Keratinocyte (primary cell): ENCODE results near the gene SEMA3E. TPM values are rescaled to one million over a fixed set of nuclear protein-coding genes. Genes with fewer than 3 reads are reported as not detected.

Experiments used
- DNase-seq: peaks from one replicate; pipeline ENCODE4 v3.0.0-alpha.2; 2011; ENCODE audit warnings: low read depth, missing footprints, low spot score
- FAIRE-seq: peaks from 2 replicates; lab custom pipeline; 2011; peaks lifted over from hg19 to GRCh38; lab: Jason Lieb, UNC
- H2AFZ ChIP-seq: 2 replicates; pipeline ENCODE4 v1.6.0; 2012; ENCODE audit warnings: low read length, control low read depth, inconsistent platforms; ENCODE audit not compliant: control insufficient read depth
- H3K27ac ChIP-seq: 2 replicates; pipeline ENCODE4 v1.5.1; 2011; ENCODE audit warnings: low read length; ENCODE audit not compliant: control insufficient read depth, insufficient read depth
- H3K27me3 ChIP-seq: 3 replicates; pipeline ENCODE4 v1.6.0; 2011; ENCODE audit warnings: low read length; ENCODE audit not compliant: control insufficient read depth, insufficient read depth; ENCODE audit errors: extremely low read depth
- H3K36me3 ChIP-seq, 2 experiments: 2 replicates in 1 of 2; 3 replicates in 1 of 2; pipeline ENCODE4 v1.5.1; 2011; ENCODE audit warnings: low read length in 2 of 2, mild to moderate bottlenecking in 1 of 2; ENCODE audit not compliant: control insufficient read depth in 2 of 2, insufficient read depth in 2 of 2; ENCODE audit errors: extremely low read depth in 1 of 2
- H3K4me1 ChIP-seq: 3 replicates; pipeline ENCODE4 v1.5.1; 2011; ENCODE audit warnings: low read length; ENCODE audit not compliant: control insufficient read depth, insufficient read depth; ENCODE audit errors: extremely low read depth
- H3K4me2 ChIP-seq: 3 replicates; pipeline ENCODE4 v1.6.0; 2011; ENCODE audit warnings: low read depth, low read length; ENCODE audit not compliant: control insufficient read depth, insufficient read depth; ENCODE audit errors: extremely low read depth
- H3K4me3 ChIP-seq, 3 experiments: fragments of 200-600 bp in 1 of 3; sonication (generic) in 1 of 3; 2 replicates in 2 of 3; 3 replicates in 1 of 3; pipeline ENCODE4 v1.5.1; 2011 to 2016; ENCODE audit warnings: low read length in 3 of 3, mild to moderate bottlenecking in 3 of 3, control low read depth in 2 of 3, inconsistent platforms in 1 of 3, low read depth in 1 of 3, mixed read lengths in 1 of 3, mixed run types in 1 of 3, moderate library complexity in 1 of 3; ENCODE audit not compliant: control insufficient read depth in 2 of 3, insufficient read depth in 2 of 3; ENCODE audit errors: extremely low read depth in 1 of 3
- H3K79me2 ChIP-seq: 2 replicates; pipeline ENCODE4 v1.6.0; 2012; ENCODE audit warnings: low read length; ENCODE audit not compliant: control insufficient read depth, insufficient read depth
- H3K9ac ChIP-seq: 3 replicates; pipeline ENCODE4 v1.6.0; 2011; ENCODE audit warnings: low read length; ENCODE audit not compliant: control insufficient read depth, insufficient read depth; ENCODE audit errors: extremely low read depth
- H3K9me1 ChIP-seq: 3 replicates; pipeline ENCODE4 v1.6.0; 2011; ENCODE audit warnings: low read length; ENCODE audit not compliant: control insufficient read depth, insufficient read depth; ENCODE audit errors: extremely low read depth
- H3K9me3 ChIP-seq: 2 replicates; pipeline ENCODE4 v1.5.1; 2012; ENCODE audit warnings: low read depth, low read length; ENCODE audit not compliant: control insufficient read depth
- H4K20me1 ChIP-seq: 3 replicates; pipeline ENCODE4 v1.6.0; 2011; ENCODE audit warnings: low read length; ENCODE audit not compliant: control insufficient read depth, insufficient read depth; ENCODE audit errors: extremely low read depth
- CTCF ChIP-seq, 3 experiments: IDR thresholded peaks in 1 of 3; conservative IDR thresholded peaks in 1 of 3; optimal IDR thresholded peaks in 1 of 3; 2 replicates in 2 of 3; 3 replicates in 1 of 3; pipeline versions ENCODE3 to v1.5.1; 2011; ENCODE audit warnings: low read length in 3 of 3, mild to moderate bottlenecking in 3 of 3, moderate library complexity in 2 of 3, control low read depth in 1 of 3, inconsistent platforms in 1 of 3; ENCODE audit not compliant: insufficient read depth in 2 of 3; ENCODE audit errors: extremely low read depth in 1 of 3
- EZH2 ChIP-seq: IDR thresholded peaks from one replicate; pipeline ENCODE4 v1.6.1; 2012; ENCODE audit warnings: inconsistent platforms, mild to moderate bottlenecking, low read length, moderate library complexity
- dilution Hi-C: fragments of 300-500 bp; cut with MboI; formaldehyde crosslinking; loops from one replicate; pipeline ENCODE4 v1.7.0; 2020; ENCODE audit warnings: low sequenced_read_pairs; ENCODE audit not compliant: extremely low pct_ligation_motif_present
- polyA plus RNA-seq, 5 experiments: library from polyadenylated mRNA; depleted of rRNA in 3 of 5; stranded (reverse) in 3 of 5; stranded (forward) in 1 of 5; unstranded in 1 of 5; fragments of >200 nt; gene quantifications; 1 replicate in 1 of 5; 2 replicates in 3 of 5; 3 replicates in 1 of 5; pipeline versions ENCODE4 v1.2.1 to v1.2.3, GENCODE V29; 2011 to 2012; ENCODE audit warnings: missing spikeins in 2 of 5, low read depth in 1 of 5, low replicate concordance in 1 of 5

SEMA3E gene
- polyA plus RNA-seq, 1 donor (not counting 4 experiments of a cell fraction or from before 2014, with no cell fraction given), result 0.21 TPM

- H3K36me3 ChIP-seq, result no peaks in the 10 kb centered on the region
- peaks cover 6% of the 10 kb centered on the region for H3K4me1 ChIP-seq
- no peak overlapping the region for H3K4me3 ChIP-seq
- FAIRE-seq (no peak), DNase-seq (no peak)
- H3K79me2 ChIP-seq, result no peaks in the 10 kb centered on the region
- TF ChIP-seq EZH2 (no peak), CTCF (optimal IDR thresholded peaks at IDR 0.05 in 1 of 3, IDR thresholded peaks at IDR 0.05 in 1 of 3, conservative IDR thresholded peaks at IDR 0.05 in 1 of 3; ENCODE audit: extremely low read depth in 1 of 3, insufficient read depth in 2 of 3, low read length in 3 of 3) (no peak)
- no peak overlapping the region for H3K9ac ChIP-seq
- peaks cover 8% of the 10 kb centered on the region for H3K27me3 ChIP-seq
- dilution Hi-C loops, result no loop called here
- no peak overlapping the region for H3K27ac ChIP-seq
- no peaks in the 10 kb centered on the region for H3K9me1 ChIP-seq
- H2AFZ ChIP-seq, result no peak overlapping the region
- no peak overlapping the region for H3K4me2 ChIP-seq
- H4K20me1 ChIP-seq, result no peaks in the 10 kb centered on the region
- H3K9me3 ChIP-seq, result no peaks in the 10 kb centered on the region
Measured at GRCh38 chr7:83646027-83646426, 2.9 kb downstream of the SEMA3E start.

GRCh38 chr7:83643739-83644138 lies 5.2 kb downstream of the SEMA3E start:
- Histone ChIP-seq H3K9me3 (no peaks in the 10 kb centered on the region), H3K36me3 (no peaks in the 10 kb centered on the region), H3K4me3 (no peak overlapping the region), H3K4me2 (no peak overlapping the region), H2AFZ (no peak overlapping the region), H3K27ac (no peak overlapping the region), H3K9me1 (no peaks in the 10 kb centered on the region), H3K9ac (no peak overlapping the region), H3K27me3 (peaks cover 5% of the 10 kb centered on the region), H3K4me1 (peaks cover 6% of the 10 kb centered on the region), H3K79me2 (no peaks in the 10 kb centered on the region), H4K20me1 (no peaks in the 10 kb centered on the region)
- dilution Hi-C loops, result no loop called here
- FAIRE-seq, result no peak
- no peak for TF ChIP-seq EZH2
- DNase-seq, result no peak

GRCh38 chr7:83643012-83643411 lies 5.9 kb downstream of the SEMA3E start:
- no peaks in the 10 kb centered on the region for H3K79me2 ChIP-seq
- H3K9me1 ChIP-seq, result no peaks in the 10 kb centered on the region
- H3K27me3 ChIP-seq, result no peaks in the 10 kb centered on the region
- H2AFZ ChIP-seq, result no peak overlapping the region
- H3K4me3 ChIP-seq, result no peak overlapping the region
- no peaks in the 10 kb centered on the region for H3K4me1 ChIP-seq
- TF ChIP-seq EZH2 (no peak), CTCF (optimal IDR thresholded peaks at IDR 0.05 in 1 of 3, IDR thresholded peaks at IDR 0.05 in 1 of 3, conservative IDR thresholded peaks at IDR 0.05 in 1 of 3; ENCODE audit: extremely low read depth in 1 of 3, insufficient read depth in 2 of 3, low read length in 3 of 3) (no peak)
- H3K36me3 ChIP-seq, result no peaks in the 10 kb centered on the region
- no peaks in the 10 kb centered on the region for H3K9me3 ChIP-seq
- H3K4me2 ChIP-seq, result no peak overlapping the region
- FAIRE-seq (no peak), DNase-seq (no peak)
- dilution Hi-C loops, result no loop called here
- no peak overlapping the region for H3K9ac ChIP-seq
- no peak overlapping the region for H3K27ac ChIP-seq
- no peaks in the 10 kb centered on the region for H4K20me1 ChIP-seq
